Naive thymus-derived CD8-positive, alpha-beta T cell (primary cell): ENCODE results near the gene PLAGL2. TPM values are rescaled to one million over a fixed set of nuclear protein-coding genes. Genes with fewer than 3 reads are reported as not detected.
"Not testable (repeated sequence)": the region's sequence is repeated elsewhere in the genome, so short reads cannot be mapped to it uniquely, and the experiment has no call there.

Experiments used
- ATAC-seq, 2 donors: fragments of 150-1000 bp; cut with Tn5 transposase in 1 of 2; sonication (Bioruptor Pico), chemical (Tn5 transposase) in 1 of 2; 1 replicate in 1 of 2; 2 replicates in 1 of 2; pipeline ENCODE4 v1.10.0; 2021; ENCODE audit warnings: mild to moderate bottlenecking in 2 of 2, moderate library complexity in 2 of 2
- POLR2A ChIA-PET: fragments of 350-600 bp; sonication (Branson Sonifier 250); formaldehyde crosslinking; loops from one replicate; lab custom pipeline; 2021; ENCODE audit warnings: antibody characterized with exemption; lab: Charles Lee
- DNase-seq, 10 donors: peaks; one replicate each; pipeline versions ENCODE4 v3.0.0 to v3.0.0-alpha.2; 2020 to 2022
- H3K27ac Mint-ChIP-seq, 10 donors: one replicate each; pipeline ENCODE4 v1.8.0; 2020 to 2022; ENCODE audit warnings: mild to moderate bottlenecking in 10 of 10, mixed read lengths in 10 of 10, moderate library complexity in 4 of 10, inconsistent platforms in 1 of 10
- H3K27me3 Mint-ChIP-seq, 5 donors: one replicate each; pipeline ENCODE4 v1.8.0; 2021 to 2022; ENCODE audit warnings: mixed read lengths in 5 of 5
- H3K36me3 Mint-ChIP-seq, 3 donors: one replicate each; pipeline ENCODE4 v1.8.0; 2020 to 2022; ENCODE audit warnings: mixed read lengths in 3 of 3, mild to moderate bottlenecking in 2 of 3, inconsistent platforms in 1 of 3
- H3K4me1 Mint-ChIP-seq, 4 donors: one replicate each; pipeline ENCODE4 v1.8.0; 2021 to 2022; ENCODE audit warnings: mixed read lengths in 4 of 4
- H3K4me3 Mint-ChIP-seq, 10 donors: one replicate each; pipeline ENCODE4 v1.8.0; 2020 to 2022; ENCODE audit warnings: mild to moderate bottlenecking in 10 of 10, mixed read lengths in 10 of 10, moderate library complexity in 6 of 10, inconsistent platforms in 1 of 10
- H3K9me3 Mint-ChIP-seq, 9 donors: one replicate each; pipeline ENCODE4 v1.8.0; 2020 to 2022; ENCODE audit warnings: mixed read lengths in 9 of 9, mild to moderate bottlenecking in 3 of 9, inconsistent platforms in 1 of 9, moderate library complexity in 1 of 9
- polyA plus RNA-seq, 3 donors: library from polyadenylated mRNA; unstranded; fragments of 300-500 nt; fragmentation: Illumina TruSeq; gene quantifications; one replicate each; pipeline ENCODE4 v1.2.3, GENCODE V29; 2021
- total RNA-seq, 8 experiments: library from RNA in 2 of 8; stranded (reverse) in 2 of 8; gene quantifications; one replicate each; pipeline ENCODE4 v1.2.3 and lab custom pipeline; 2021 to 2026

PLAGL2 gene
- total and polyA plus RNA-seq, 5 experiments from 2014 or later: 1.2 to 14.5 (median 4.2) TPM

DNA sequence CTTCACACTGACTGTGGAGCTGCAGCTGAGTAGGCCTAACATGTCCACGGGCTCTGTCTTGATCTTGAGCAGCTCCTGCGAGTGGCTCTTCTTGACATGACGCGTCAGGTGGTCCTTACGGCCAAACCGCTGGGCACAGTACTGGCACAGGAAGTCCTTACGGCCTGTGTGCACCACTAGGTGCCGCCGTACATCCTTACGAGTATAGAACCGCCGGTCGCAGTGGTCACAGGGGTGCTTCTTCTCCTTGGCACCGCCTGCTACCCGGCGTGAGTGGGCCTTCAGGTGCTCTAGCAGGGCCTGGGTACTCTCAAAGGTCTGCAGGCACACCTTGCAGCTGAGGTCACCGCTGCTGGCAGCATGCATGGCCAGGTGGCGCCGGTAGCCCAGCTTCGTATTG, 10.4 kb downstream of the PLAGL2 start:
- DNase-seq, H3K27me3 Mint-ChIP-seq, H3K4me3 Mint-ChIP-seq, H3K27ac Mint-ChIP-seq, ATAC-seq, H3K9me3 Mint-ChIP-seq, POLR2A ChIA-PET: not testable (repeated sequence)
- Mint-ChIP-seq H3K36me3 (peaks cover 0 to 70% (median 8%) of the 10 kb centered on the region in 3 donors), H3K4me1 (peaks cover 14 to 24% (median 20%) of the 10 kb centered on the region in 4 donors)

GRCh38 chr20:32196613-32197012, 10.9 kb downstream of the PLAGL2 start:
- Mint-ChIP-seq H3K4me1 (peaks cover 10 to 23% (median 19%) of the 10 kb centered on the region in 4 donors), H3K36me3 (peaks cover 0 to 67% (median 8%) of the 10 kb centered on the region in 3 donors)
- POLR2A ChIA-PET, DNase-seq, H3K4me3 Mint-ChIP-seq, ATAC-seq, H3K9me3 Mint-ChIP-seq, H3K27ac Mint-ChIP-seq, H3K27me3 Mint-ChIP-seq: not testable (repeated sequence)

GRCh38 chr20:32195581-32195980, 12.0 kb downstream of the PLAGL2 start:
- DNase-seq (no peak), ATAC-seq (no peak)
- Mint-ChIP-seq H3K27me3 (no peaks in the 10 kb centered on the region), H3K9me3 (no peaks in the 10 kb centered on the region), H3K4me3 (no peak overlapping the region), H3K4me1 (peaks cover 14 to 27% (median 21%) of the 10 kb centered on the region in 4 donors), H3K27ac (peak overlapping the region in 2 of 10 donors; percentile 28 to 31), H3K36me3 (peaks cover 0 to 57% (median 8%) of the 10 kb centered on the region in 3 donors)
- POLR2A ChIA-PET: no interaction called here

DNA sequence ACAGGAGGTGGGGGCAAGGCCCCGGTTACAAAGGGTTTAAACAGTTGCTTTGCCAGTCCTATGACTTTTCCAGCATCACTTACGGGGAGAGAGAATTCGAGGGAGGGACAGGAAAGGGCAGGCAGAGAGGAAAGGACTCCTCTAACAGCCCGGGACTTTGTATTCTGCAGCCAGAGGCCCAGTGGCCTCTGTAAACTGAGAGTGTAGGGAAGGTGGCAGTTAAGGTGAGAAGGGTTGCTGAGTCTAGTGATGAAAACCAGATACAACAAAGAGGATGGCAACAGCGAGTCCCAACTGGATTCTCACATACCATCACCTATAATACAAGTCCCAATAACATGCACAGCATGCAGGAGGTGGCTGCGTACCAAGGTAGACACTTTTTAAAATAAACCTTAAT, 13.5 kb downstream of the PLAGL2 start:
- H3K27ac Mint-ChIP-seq: peak overlapping the region in 4 of 10 donors; percentile 32 to 61 (median 46)
- DNase-seq (no peak), ATAC-seq (no peak)
- POLR2A ChIA-PET: no interaction called here
- H3K36me3 Mint-ChIP-seq: peaks cover 0 to 43% (median 8%) of the 10 kb centered on the region in 3 donors
- no peaks in the 10 kb centered on the region for H3K9me3 Mint-ChIP-seq
- H3K27me3 Mint-ChIP-seq: no peaks in the 10 kb centered on the region
- H3K4me3 Mint-ChIP-seq: no peak overlapping the region
- peaks cover 16 to 32% (median 23%) of the 10 kb centered on the region in 4 donors for H3K4me1 Mint-ChIP-seq

DNA sequence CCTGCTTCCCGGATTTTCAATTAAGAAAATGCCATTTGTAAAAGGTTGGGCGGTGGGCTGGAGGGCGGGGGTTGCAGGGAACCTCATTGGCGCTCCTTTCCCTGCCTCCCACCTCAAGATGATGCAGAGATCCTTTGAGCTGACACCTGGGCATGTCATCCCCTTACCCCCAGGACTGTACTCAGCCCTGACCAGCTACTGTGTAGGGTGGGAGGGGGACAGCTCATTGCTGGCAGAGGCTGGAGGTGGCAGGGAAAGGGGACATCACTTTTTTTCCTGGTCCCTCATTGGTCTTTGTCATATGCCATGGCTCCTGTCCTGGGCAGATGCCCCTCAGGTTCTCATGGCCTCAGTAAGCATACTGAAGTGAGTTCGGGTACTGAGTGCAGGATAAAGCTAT, 14.2 kb downstream of the PLAGL2 start:
- H3K27me3 Mint-ChIP-seq, ATAC-seq, H3K9me3 Mint-ChIP-seq, POLR2A ChIA-PET, DNase-seq, H3K4me3 Mint-ChIP-seq: not testable (repeated sequence)
- Mint-ChIP-seq H3K27ac (peak overlapping the region in 2 of 10 donors; percentile 32 to 69), H3K36me3 (peaks cover 0 to 37% (median 8%) of the 10 kb centered on the region in 3 donors), H3K4me1 (peaks cover 19 to 37% (median 28%) of the 10 kb centered on the region in 4 donors)

DNA sequence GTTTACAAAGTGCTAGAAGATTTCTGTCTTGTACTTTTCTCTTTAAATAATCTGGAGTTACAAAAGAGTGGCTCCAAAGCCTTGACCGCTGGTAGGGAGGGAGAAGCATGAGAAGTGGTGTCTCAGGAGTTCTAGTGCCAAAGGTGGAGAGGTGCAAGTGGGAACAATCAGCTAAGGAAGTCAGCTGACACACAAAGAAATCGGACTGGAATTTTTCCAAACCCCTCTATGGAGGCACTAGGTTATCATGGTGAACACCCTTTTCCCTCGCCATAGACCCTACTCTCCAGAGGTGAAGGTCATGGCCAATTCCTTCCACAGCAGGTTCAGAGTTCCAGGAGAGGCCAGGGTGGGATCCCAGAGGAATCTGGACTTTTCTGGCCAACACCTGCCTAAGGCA, 14.8 kb downstream of the PLAGL2 start:
- Mint-ChIP-seq H3K36me3 (peaks cover 0 to 31% (median 8%) of the 10 kb centered on the region in 3 donors), H3K27me3 (no peaks in the 10 kb centered on the region), H3K9me3 (no peaks in the 10 kb centered on the region), H3K27ac (peak overlapping the region in 8 of 10 donors; percentile 15 to 90 (median 40)), H3K4me3 (no peak overlapping the region), H3K4me1 (peaks cover 17 to 37% (median 29%) of the 10 kb centered on the region in 4 donors)
- POLR2A ChIA-PET: no interaction called here
- DNase-seq (no peak), ATAC-seq (no peak)

DNA sequence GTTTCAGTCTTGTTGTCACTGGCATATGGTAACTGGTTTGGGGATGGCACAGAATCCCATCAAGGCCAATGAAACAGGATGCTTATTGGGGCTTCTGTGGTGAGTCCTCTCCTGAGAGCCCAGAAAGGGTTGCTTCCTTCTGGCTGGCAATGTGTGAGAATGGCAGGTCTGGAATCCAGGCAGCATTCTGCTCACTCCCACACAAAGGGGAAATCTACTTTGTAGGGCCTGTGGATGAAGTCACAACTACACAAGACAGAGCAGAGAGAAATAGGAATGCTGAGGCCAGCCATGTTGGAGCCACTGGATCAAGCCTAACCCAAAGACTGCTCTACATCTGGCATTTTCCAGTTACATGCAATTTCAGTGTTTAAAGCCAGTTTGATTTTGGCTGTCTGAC, 15.7 kb downstream of the PLAGL2 start:
- ATAC-seq (no peak), DNase-seq (no peak)
- Mint-ChIP-seq H3K27me3 (no peaks in the 10 kb centered on the region), H3K36me3 (peaks cover 0 to 22% (median 6%) of the 10 kb centered on the region in 3 donors), H3K4me1 (peaks cover 14 to 41% (median 29%) of the 10 kb centered on the region in 4 donors), H3K27ac (peak overlapping the region; percentile 4 to 91 (median 76)), H3K9me3 (no peaks in the 10 kb centered on the region), H3K4me3 (peak overlapping the region in 3 of 10 donors; percentile 24 to 41 (median 33))
- POLR2A ChIA-PET: interaction anchor here (0.6 kb wide), 1 partner anchor 89 kb away, joined by 3 read pairs; no protein-coding TSS in a partner anchor

DNA sequence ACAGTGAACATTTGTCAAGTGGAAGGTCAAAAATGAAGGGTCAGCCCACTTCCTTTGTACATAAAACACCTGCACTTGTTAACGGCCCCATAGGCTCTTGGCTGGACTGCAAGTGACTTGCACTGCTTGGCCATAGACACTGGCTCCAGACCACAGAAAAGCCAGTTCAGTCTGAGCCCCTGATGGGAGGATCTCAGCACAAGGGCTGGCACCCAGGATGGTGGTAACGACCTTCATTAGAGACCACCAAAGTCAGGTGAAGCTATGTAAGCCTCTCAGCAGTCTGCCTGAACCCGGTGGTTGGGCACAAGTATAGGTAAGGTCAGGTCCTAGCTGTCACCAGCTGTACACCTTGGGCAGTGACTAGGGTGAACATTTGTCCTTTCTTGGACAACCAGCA, 16.1 kb downstream of the PLAGL2 start:
- POLR2A ChIA-PET: interaction anchor here (0.6 to 1.2 kb wide), 2 partner anchors 89 to 319 kb away, joined by 3 read pairs; no protein-coding TSS in a partner anchor
- Mint-ChIP-seq H3K4me1 (peaks cover 14 to 44% (median 29%) of the 10 kb centered on the region in 4 donors), H3K4me3 (peak overlapping the region; percentile 74 to 86 (median 78)), H3K27me3 (no peaks in the 10 kb centered on the region), H3K9me3 (no peaks in the 10 kb centered on the region), H3K27ac (peak overlapping the region; percentile 36 to 91 (median 84)), H3K36me3 (peaks cover 0 to 18% (median 6%) of the 10 kb centered on the region in 3 donors)
- DNase-seq (no peak), ATAC-seq (no peak)

- Mint-ChIP-seq H3K27me3 (no peaks in the 10 kb centered on the region), H3K4me3 (peak overlapping the region; percentile 74 to 86 (median 78)), H3K4me1 (peaks cover 14 to 46% (median 30%) of the 10 kb centered on the region in 4 donors), H3K27ac (peak overlapping the region; percentile 78 to 91 (median 86)), H3K9me3 (no peaks in the 10 kb centered on the region), H3K36me3 (peaks cover 0 to 12% (median 6%) of the 10 kb centered on the region in 3 donors)
- DNase-seq (no peak), ATAC-seq (no peak)
- POLR2A ChIA-PET: interaction anchor here (0.6 to 1.9 kb wide), 3 partner anchors 12 to 320 kb away, joined by 3 to 6 read pairs (median 3); no protein-coding TSS in a partner anchor
Observed at GRCh38 chr20:32190616-32191415, 16.7 kb downstream of the PLAGL2 start.

GRCh38 chr20:32189691-32190615, 17.6 kb downstream of the PLAGL2 start:
- ATAC-seq (peak; percentile 69 to 73), DNase-seq (peak; percentile 14 to 68 (median 44))
- H3K4me3 Mint-ChIP-seq: peak overlapping the region; percentile 76 to 93 (median 86)
- peak overlapping the region; percentile 78 to 94 (median 90) for H3K27ac Mint-ChIP-seq
- H3K36me3 Mint-ChIP-seq: peaks cover 0 to 4% (median 0%) of the 10 kb centered on the region in 3 donors
- POLR2A ChIA-PET: interaction anchor here (0.9 to 1.9 kb wide), 4 partner anchors 13 to 1803 kb away, joined by 3 to 6 read pairs (median 4); partner anchors contain the start of genes RALY and TM9SF4
- H3K4me1 Mint-ChIP-seq: peaks cover 11 to 49% (median 36%) of the 10 kb centered on the region in 4 donors
- H3K9me3 Mint-ChIP-seq: no peaks in the 10 kb centered on the region
- H3K27me3 Mint-ChIP-seq: no peaks in the 10 kb centered on the region

DNA sequence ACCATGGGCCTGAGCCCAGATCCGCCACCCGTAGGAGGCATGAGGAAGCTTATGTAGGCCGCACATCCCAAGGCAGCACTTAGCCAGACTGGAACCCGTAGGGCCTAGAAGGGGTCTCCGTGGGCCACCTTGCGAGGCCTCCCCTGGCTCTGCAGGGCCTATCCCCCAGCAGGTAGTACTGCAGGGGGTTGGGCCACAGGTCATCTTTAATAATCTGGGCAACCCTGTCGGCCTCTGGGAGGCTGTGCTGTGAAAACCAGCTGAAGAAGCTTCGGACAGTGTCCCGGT, 18.5 kb downstream of the PLAGL2 start:
- no peaks in the 10 kb centered on the region for H3K36me3 Mint-ChIP-seq
- peaks cover 10 to 47% (median 35%) of the 10 kb centered on the region in 4 donors for H3K4me1 Mint-ChIP-seq
- DNase-seq (no peak), ATAC-seq (no peak)
- H3K27me3 Mint-ChIP-seq: no peaks in the 10 kb centered on the region
- no peaks in the 10 kb centered on the region for H3K9me3 Mint-ChIP-seq
- peak overlapping the region; percentile 32 to 91 (median 89) for H3K27ac Mint-ChIP-seq
- POLR2A ChIA-PET: interaction anchor here (0.9 to 1.9 kb wide), 3 partner anchors 14 to 1804 kb away, joined by 3 to 6 read pairs (median 4); partner anchors contain the start of genes RALY and TM9SF4
- H3K4me3 Mint-ChIP-seq: peak overlapping the region in 9 of 10 donors; percentile 76 to 93 (median 86)
